ENCODE data around the gene DCUN1D2. TPM values are rescaled to one million over a fixed set of nuclear protein-coding genes. Genes with fewer than 3 reads are reported as not detected.
"Not testable (repeated sequence)": the region's sequence is repeated elsewhere in the genome, so short reads cannot be mapped to it uniquely, and the experiment has no call there.

DCUN1D2 gene
- total RNA-seq, 1 donor from 2014 or later, result 18.6 TPM

DNA sequence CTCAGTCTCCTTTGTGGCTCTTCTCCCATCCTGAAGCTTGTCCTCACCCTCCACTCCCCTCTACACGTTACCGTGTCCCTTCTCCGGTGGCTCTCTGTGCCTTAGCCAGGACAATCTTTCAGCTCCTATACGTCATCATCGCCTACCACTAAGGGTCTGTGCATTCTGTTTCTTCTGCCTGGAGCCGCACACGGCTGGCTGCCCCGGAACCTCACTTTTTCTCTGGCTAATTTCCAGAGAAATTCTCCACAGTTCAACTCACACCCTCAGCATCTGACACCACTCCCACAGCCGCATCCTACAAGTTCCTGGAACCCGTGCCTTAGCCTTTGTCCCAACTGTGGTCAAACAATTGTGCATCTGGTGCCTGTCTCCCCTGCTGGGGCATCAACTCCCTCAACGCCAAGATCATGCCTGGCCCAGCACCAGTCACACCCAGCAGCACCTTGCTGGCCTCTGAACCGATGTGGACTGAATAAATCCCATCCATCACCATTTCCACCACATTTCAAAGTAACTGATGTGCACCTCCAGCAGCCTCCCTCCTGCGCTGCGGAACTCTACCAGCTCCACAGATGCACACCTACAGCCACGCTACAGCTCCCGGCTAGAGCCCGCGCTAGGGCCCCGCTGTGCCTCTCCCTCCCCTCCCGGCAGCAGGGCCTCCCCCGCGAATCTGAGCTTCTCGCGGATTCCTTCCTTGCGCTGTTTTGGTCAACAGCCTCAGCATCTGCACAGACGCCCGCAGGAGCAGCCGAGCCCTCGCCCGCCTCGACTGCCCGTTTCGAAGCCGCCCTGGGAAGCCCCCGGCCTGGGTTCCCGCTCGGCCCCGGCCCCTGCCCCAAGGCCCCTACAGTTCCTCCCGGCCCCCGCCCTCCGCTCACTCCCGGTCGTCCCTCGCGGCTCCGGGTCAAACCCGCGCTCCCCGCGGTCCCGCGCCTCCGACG lies 689 bp downstream of the DCUN1D2 start:
- no peak for DNase-seq

DNA sequence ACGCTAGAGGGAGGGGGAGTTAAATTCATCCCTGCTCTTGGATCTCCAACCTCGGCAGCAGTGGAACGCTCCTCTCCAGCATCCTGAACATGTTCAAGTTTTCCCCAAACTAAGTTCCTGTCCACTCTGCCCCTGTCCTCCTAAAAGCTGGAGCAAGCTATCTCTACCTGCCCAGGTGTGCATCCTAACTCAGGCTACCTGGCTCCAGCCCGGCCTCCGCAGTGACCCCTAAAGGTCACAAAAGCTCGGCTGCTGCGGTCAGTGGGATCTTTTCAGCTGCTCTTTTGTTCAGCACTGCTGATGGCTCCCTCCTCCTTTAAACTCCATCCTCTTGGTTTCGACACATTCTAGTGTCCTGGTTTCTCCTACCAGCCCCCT lies 1.4 kb downstream of the DCUN1D2 start:
- DNase-seq, result no peak

DNA sequence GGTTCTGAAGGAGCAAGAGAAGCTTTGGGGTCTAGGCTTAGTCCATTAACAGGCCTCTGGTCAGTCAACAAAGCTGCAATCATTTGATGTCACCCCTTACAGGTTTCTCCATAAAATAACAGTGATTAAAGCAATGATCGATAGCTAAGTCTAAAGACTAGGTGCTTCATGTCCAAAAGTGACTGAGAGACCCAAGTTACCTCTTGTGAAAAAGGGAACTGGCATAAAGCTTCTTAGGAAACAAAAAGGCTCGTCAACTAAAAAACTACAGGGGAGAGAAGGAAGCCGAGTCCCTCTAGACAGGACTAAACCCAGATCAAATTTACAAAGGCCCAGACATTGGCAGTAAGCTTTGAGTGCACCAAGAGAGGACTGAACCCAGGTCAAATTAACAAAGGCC lies 2.2 kb downstream of the DCUN1D2 start:
- DNase-seq, result no peak

DNA sequence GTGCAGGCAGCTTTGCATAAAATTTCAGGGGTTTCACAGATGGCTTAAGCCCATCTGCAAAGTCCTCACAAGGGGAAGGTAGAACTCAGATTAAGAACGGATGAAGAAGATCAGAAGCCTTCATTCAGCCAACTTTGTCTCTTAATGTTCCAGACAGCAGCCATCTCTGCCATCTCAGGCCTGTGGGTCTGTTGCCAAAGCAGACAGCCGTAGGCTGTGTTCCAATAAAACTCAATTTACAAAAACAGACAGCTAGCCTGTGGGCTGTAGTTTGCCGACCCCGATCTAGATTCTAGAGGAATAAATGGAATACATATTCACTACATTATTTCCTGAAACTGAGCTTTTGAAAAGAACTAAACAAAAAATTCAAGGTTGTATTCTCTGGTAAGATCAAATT lies 3.8 kb downstream of the DCUN1D2 start:
- no peak for DNase-seq

DNA sequence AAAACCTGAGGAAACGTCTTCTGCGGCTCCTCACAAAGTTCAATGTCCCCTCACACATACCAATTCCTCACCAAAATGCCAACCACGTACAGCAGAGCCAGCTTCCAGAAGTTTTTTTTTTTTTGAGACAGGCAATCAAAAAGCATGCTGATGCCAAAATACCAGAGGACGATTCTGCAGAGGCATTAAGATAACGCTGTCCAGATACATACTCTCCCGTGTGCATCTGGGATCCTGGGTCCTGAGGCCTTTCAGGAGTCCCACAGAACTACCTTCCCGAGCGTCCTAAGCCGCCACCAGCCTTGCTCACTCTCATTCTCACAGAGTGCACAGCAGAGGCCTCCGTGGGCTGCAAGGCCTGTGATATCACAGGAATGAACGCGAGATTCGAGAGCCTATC lies 5.0 kb downstream of the DCUN1D2 start:
- no peak for DNase-seq

DNA sequence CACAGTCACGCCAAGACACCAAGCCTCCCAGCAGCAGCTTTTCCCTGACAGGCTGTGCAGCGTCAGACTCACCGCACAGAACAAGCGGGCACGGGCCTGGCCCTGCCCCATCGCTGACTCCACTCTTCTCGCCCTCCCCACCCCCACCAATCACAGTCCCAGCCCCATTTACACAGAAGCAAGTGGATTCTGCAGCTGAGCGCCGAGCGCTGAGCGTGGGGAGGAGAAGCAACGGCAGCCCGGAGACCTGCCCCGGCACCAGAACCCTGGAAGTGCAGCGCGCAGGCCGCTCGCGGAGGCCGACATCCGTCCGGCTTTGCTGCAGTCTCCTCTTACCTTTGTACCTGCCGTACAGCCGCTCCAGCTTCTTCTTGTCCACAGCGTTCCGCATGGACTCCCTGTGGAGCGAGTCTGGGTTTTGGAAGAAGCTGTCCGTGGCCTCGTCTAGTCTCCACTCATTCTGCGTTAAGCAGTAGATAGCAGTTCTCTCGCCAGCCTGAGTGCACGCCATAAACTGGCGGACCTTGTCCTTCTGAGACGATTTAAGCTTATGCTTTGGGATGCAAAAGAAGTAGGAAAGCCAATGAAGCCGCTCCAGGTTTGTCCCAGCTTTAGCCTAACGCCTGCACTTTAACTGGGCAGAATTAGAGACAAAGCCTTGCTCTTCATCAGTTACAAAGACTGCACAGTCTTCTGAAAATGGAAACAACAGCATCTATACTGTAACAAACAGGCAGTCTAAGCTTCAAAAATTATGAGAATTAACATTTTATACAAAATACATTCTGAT lies 6.8 kb downstream of the DCUN1D2 start:
- no peak for DNase-seq

DNA sequence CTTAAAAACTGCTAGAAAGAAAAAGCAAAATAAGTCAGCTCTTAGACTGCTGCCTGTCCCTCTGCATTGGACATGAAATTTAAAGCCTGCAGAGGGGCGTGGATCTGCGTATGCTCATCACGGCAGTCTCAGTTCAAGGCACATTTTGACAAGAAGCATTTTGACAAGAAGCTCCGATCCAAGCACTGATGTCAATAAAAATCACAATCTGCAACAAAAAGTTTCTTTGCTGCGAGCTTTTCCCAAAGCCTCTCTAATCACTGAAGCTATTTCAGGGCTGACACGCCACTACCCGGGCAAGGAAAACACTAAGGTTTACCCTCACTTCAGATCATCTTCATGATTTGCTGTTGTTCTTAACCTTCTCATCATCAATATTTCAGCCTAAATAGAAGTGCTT lies 7.4 kb downstream of the DCUN1D2 start:
- no peak for DNase-seq

DNA sequence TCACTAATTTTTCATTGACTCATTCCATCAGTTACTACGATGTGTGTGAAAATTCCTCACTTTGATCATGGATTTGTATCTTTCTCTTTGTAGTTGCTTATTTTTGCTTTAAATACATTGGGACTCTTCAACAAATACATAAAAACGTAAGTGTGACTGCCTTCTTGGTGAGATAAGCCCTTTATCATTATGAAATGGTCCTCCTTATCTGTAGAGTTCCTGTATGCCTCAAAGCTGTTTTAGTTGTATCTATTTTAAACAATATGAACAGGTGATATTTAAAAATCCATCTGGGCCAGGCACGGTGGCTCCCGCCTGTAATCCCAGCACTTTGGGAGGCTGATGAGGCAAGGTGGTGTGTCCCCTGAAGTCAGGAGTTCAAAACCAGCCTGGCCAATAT lies 11.3 kb downstream of the DCUN1D2 start:
- no peak for DNase-seq

DNA sequence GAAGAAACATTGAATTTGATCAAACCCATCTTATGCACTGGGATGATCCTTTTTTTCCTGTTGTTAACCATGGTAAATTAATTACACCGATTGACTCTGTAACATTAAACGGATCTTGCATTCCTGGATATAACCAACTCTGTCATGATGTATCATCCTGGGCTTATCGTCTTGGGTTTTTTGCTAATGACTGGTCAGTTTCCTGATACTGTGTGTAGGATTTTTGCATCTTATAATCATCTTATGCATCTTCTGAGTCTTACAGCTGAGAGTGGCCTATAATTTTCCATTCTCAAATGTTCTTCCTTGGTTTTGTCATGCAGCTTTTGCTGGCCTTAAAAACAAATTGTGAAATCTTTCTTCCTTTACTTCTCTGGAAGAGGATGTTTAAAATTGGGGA lies 12.8 kb downstream of the DCUN1D2 start:
- DNase-seq, result no peak

DNA sequence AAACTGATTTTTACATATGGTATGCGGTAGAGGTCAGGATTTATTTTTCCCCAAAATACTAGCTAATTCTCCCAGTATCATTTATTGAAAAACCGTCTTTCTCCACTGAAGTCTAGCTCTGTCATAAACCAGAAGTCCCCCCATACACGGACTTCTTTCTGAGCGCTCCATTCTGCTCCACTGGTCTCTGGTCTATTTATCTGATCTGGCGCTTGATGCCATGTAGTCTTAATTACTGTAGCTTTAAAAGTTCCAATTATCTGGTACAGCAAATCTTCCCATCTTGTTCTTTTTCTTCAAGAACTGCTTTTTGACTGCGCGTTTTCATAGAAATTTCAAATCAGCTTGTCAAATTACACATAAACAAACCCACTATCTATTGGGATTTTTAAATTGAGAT lies 13.7 kb downstream of the DCUN1D2 start:
- DNase-seq, result no peak

DNA sequence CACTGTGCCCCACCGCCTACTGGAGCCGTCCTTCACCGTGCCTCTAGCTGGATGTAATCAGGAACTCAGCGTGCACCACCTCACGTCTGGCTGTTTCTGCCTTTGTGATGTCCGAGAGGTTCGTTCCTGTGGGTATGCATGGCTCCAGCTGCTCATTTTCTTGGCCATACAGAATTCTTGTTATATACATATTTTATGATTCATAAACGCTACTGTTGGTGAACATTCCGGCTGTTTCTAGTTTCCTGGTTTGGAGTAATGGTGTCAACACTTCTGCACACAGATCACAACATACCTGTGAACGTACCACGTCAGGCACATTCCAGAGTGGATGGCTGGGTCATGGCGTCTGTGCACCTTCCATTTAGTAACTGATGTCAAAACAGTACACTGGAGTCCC lies 14.6 kb downstream of the DCUN1D2 start:
- DNase-seq, result no peak

DNA sequence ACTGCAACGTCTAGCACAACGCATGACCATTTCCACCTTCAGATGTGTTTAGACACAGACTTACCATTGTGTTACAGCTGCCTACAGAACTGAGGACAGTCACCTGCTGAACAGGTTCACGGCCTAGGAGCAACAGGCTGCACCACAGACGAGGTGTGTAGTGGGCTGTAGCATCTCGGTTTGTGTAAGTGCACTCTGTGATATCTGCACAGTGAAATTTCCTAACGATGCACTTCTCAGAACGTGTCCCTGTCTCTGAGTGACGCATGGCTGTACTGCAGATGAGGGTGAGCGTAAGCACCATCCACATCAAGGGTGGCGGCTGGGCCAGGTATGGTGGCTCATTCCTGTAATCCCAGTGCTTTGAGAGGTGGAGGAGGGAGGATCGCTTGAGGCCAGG lies 15.2 kb downstream of the DCUN1D2 start:
- DNase-seq, result no peak

DNA sequence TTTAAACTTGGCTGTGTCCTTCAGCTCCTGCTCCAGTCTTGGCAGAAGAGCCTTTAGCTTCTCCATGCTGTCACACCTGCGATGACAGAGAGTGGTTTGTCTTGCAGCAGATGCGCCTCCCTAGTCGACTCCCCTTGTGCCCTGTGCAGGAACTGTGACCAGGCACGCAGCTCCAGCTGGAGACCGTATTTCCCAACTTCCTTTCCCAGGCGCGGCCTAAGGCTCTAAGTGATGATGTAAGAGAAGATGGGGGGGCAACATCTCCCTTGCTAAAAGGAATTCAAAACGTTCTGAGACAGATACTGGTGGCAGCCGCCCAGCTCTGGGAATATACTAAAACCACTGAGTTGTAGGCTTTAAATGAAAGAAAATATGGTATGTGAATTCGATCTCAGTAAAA lies 16.3 kb downstream of the DCUN1D2 start:
- DNase-seq, result no peak

DNA sequence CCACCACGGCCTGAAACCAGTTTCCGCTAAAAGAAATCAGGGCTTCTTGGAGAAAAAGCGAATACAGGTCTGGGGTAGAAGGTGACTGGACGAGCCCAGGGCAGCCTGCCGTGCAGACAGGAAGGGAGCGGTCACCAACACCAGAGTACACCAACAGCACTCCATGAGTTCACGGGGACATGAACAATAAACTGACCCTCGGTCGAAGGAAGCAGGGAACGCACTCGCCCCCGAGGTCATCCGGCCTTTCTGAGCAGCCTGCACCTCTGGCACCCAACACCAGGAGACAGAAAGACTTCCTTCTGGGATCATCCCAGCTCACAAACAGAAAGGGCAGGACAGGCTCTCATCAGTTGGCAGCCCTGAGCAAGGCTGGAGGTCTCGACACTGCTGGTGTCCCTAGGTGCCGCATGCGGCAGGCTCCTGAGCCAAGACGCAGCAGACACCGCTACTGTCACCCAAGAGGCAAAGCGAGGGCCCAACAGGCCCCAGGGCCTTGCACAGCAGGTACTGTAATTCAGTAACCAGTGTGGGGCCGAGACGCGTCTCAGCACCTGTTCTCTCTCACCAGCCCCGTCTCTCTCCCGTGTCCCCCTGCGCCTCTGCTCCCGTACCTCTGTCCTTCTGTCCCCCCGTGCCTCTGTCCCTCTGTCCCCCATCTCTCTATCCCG lies 18.0 kb downstream of the DCUN1D2 start:
- no peak for DNase-seq

DNA sequence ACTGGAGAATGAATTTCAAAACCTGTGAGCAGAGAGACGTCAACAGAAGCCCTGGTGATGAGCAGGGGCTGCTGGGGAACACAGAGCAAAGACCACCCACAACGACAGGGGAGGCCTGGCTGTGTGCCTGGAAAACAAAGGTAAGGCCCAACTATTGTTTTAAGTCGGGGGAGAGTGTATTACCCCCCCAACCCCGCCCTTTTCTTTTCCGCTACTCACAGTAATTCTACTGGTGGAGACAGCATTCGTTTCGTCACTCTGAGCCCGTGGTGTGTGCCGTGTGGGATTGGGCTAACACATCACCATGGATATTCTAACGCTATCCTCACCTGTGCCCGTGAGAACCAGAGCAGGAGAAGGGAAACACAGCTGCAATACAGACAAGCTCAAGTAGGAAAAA lies 18.7 kb downstream of the DCUN1D2 start:
- DNase-seq, result no peak

DNA sequence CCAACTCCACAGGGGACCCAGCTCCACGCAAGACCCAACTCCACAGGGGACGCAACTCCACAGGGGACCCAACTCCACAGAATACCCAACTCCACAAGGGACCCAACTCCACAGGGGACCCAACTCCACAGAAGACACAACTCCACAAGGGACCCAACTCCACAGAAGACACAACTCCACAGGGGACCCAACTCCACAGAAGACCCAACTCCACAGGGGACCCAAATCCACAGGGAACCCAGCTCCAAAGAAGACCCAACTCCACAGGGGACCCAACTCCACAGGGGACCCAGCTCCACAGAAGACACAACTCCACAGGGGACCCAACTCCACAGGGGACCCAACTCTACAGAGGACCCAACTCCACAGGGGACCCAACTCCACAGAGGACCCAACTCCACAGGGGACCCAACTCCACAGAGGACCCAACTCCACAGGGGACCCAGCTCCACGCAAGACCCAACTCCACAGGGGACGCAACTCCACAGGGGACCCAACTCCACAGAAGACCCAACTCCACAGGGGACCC lies 19.8 kb downstream of the DCUN1D2 start:
- DNase-seq, result not testable (repeated sequence)

DNA sequence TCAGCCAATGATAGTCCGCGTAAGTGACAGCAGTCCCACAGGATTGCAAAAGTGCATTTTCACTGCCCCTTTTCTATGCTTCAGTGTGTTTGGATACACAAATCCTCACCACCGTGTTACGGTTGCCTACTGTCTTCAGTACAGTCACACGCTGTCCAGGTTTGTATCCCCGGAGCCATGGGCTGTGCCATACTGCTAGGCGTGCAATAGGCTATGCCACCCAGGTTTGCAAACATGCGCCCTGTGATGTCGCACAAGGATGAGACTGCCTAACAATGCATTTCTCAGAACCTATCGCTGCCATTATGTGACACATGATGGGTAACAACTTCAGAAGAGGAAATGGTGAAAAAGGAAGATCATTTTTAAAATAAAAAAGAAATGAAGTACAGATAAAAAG lies 20.4 kb downstream of the DCUN1D2 start:
- DNase-seq, result no peak

DNA sequence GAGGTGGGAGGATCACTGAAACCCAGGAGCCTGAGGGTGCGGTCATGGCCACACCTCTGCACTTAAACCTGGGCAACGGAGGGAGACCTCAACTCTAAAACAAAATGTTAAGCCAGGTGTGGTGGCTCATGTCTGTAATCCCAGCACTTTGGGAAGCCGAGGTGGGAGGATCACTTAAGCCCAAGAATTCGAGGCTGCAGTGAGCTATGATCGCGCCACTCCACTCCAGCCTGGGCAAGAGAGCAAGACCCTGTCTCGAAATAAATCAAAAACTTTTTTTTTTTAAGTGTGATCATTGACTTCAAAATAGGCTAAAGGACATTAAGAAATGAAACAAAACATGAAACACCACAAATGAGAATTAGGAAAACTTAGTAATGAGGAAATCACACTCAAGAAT lies 20.9 kb downstream of the DCUN1D2 start:
- no peak for DNase-seq

DNA sequence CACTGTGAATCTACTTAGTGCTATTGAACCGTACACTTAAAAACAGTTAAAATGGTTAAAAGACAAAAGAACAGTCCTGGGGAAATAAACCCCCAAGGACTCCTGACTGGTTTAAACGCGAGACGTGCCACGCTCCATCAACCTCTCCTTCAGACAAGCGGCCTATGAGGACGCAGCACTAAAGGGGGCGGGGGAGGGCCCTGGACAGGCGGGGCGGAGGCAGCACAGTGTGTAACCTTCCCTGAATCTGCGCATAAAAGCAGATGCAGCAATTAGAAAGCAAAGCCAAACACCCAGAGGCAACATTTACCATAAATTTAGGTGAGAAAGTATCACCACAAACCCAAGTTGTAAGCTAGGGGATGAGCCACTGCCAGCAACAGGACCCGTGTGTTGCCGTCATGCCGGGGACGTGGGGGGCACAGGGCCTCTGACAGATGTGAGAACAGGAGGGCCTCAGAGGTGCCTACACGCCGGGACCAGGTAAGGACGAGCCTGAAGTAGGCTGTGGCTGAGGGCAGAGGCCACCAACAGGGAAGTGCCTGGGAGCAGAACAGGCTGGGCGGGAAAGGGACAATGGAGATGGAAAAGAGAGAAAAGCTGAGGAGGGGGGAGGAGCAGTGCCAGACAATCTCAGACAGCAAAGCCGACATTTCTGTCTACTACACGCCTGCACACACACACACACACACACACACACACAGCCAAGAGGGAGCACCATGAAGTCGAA lies 21.9 kb downstream of the DCUN1D2 start:
- DNase-seq, result no peak

DNA sequence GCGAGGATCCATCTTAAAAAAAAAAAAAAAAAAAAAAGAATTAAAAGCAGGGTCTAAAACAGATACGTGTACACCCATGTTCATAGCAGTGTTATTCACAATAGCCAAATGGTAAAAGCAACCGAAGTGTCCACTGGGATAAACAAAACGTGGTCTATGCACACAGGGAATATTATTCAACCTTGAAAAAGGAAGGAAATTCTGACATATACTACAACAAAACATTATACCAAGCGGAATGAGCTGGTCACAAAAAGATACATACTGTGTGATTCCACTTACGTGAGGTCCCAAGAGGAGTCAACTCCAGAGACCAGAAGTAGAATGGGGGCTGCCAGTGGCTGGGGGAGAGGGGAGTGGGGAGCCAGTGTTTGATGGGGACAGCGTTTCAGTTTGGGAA lies 22.5 kb downstream of the DCUN1D2 start:
- DNase-seq, result no peak

DNA sequence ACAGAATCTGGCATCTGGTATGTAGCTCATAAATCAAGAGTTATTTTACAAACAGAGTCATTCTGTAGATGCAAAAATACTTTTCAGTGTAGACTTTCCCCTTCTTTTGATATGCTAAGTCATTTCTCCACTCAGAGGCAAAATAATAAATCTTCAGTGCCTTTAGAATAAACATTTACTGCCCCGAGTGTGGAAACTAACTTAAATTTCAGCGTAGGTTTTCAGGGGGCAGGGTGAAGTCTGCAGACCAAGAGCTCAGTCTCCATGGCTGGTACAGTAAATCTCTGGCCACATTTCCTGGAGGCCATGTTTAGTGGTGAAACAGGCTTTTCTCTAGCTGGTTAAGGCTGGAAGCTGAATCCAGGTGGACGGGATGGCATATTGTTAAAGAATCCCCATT lies 24.1 kb downstream of the DCUN1D2 start:
- no peak for DNase-seq

DNA sequence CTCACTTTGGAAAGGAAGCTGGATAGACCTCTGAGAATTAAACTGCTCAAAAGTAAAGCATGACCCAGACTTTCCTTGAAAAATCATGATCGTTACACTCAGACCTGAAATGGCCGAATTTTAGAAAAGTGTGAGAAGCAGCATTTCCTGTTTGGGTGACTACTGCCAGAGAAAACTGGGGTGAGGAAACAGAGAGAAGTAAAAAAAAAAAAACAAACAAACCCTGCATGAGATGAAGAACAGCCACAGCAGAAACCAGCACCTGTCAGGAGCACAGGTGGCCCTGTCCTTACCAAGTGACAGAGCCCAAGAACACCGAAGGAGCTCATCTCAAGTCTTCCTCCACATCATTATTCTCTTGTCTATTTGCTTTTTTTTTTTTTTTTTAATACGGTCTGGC lies 25.2 kb downstream of the DCUN1D2 start:
- DNase-seq, result no peak

Measured in skin of body (tissue), 2 donors.